GM12878 (cell line): ENCODE results near the gene CAMTA2. TPM values are rescaled to one million over a fixed set of nuclear protein-coding genes. Genes with fewer than 3 reads are reported as not detected.

Experiments used
- CEBPB ChIP-seq, 2 experiments: fragments of 150-350 bp in 1 of 2; IDR thresholded peaks; 2 replicates each; pipeline ENCODE4 v1.6.1; 2012 to 2014; ENCODE audit warnings: low read depth in 2 of 2, low read length in 2 of 2, borderline replicate concordance in 1 of 2, inconsistent platforms in 1 of 2
- CREM ChIP-seq: IDR thresholded peaks from 2 replicates; pipeline ENCODE4 v1.6.1; 2014; ENCODE audit warnings: antibody characterized with exemption, low read depth
- E2F4 ChIP-seq: IDR thresholded peaks from 2 replicates; pipeline ENCODE4 v1.6.1; 2012; ENCODE audit warnings: low read depth, low read length, improper control_type of control experiment
- ELK1 ChIP-seq: IDR thresholded peaks from 2 replicates; pipeline ENCODE4 v1.6.1; 2012; ENCODE audit warnings: low read depth, low read length, improper control_type of control experiment
- ETV6 ChIP-seq, 2 experiments: fragments of 450-650 bp in 1 of 2; IDR thresholded peaks in 1 of 2; conservative IDR thresholded peaks in 1 of 2; 2 replicates each; pipeline ENCODE4 v1.6.1; 2014; ENCODE audit warnings: antibody characterized with exemption in 1 of 2, borderline replicate concordance in 1 of 2, low read depth in 1 of 2, mild to moderate bottlenecking in 1 of 2, moderate library complexity in 1 of 2
- EZH2 ChIP-seq: IDR thresholded peaks from 2 replicates; pipeline ENCODE4 v1.6.1; 2012; ENCODE audit warnings: low read depth, mild to moderate bottlenecking, control low read depth, inconsistent platforms, low read length, borderline replicate concordance; ENCODE audit not compliant: control insufficient read depth
- FOXK2 ChIP-seq: fragments of 450-650 bp; IDR thresholded peaks from 2 replicates; pipeline ENCODE4 v1.6.1; 2017; ENCODE audit warnings: mild to moderate bottlenecking, moderate library complexity
- GABPA ChIP-seq: IDR thresholded peaks from 2 replicates; pipeline ENCODE4 v1.6.1; 2014; ENCODE audit warnings: antibody characterized with exemption, low read depth, mild to moderate bottlenecking, inconsistent platforms
- HCFC1 ChIP-seq: fragments of 150-350 bp; IDR thresholded peaks from 2 replicates; pipeline ENCODE4 v1.6.1; 2014; ENCODE audit warnings: low read length
- HSF1 ChIP-seq: fragments of 150-350 bp; IDR thresholded peaks from 2 replicates; pipeline ENCODE4 v1.6.1; 2014; ENCODE audit warnings: mild to moderate bottlenecking, low read depth, low read length
- LARP7 ChIP-seq: fragments of 450-650 bp; IDR thresholded peaks from 2 replicates; pipeline ENCODE4 v1.6.1; 2017; ENCODE audit warnings: mild to moderate bottlenecking
- MAX ChIP-seq: IDR thresholded peaks from 2 replicates; pipeline ENCODE4 v1.6.1; 2012; ENCODE audit warnings: low read depth, low read length, improper control_type of control experiment
- MEF2A ChIP-seq: IDR thresholded peaks from 2 replicates; pipeline ENCODE4 v1.6.1; 2011; ENCODE audit warnings: low read depth, mild to moderate bottlenecking, low read length, moderate library complexity; ENCODE audit not compliant: insufficient read depth
- MXI1 ChIP-seq: fragments of 150-350 bp; IDR thresholded peaks from 2 replicates; pipeline ENCODE4 v1.6.1; 2011; ENCODE audit warnings: low read depth, mild to moderate bottlenecking, inconsistent platforms, low read length, improper control_type of control experiment
- POU2F2 ChIP-seq: IDR thresholded peaks from 3 replicates; pipeline ENCODE4 v1.6.1; 2011; ENCODE audit warnings: low read depth, mild to moderate bottlenecking, low read length, borderline replicate concordance
- SMAD1 ChIP-seq: fragments of 450-650 bp; IDR thresholded peaks from 2 replicates; pipeline ENCODE4 v1.6.1; 2018; ENCODE audit warnings: mild to moderate bottlenecking, low read depth; ENCODE audit not compliant: partially characterized antibody
- SMAD5 ChIP-seq: IDR thresholded peaks from 2 replicates; pipeline ENCODE4 v1.6.1; 2016; ENCODE audit warnings: antibody characterized with exemption, low read depth
- STAT3 ChIP-seq: IDR thresholded peaks from 2 replicates; pipeline ENCODE4 v1.6.1; 2011; ENCODE audit warnings: low read depth, low read length, improper control_type of control experiment
- TCF3 ChIP-seq: IDR thresholded peaks from 2 replicates; pipeline ENCODE4 v1.6.1; 2012; ENCODE audit warnings: low read depth, mild to moderate bottlenecking, low read length, borderline replicate concordance; ENCODE audit not compliant: insufficient read depth
- YY1 ChIP-seq: IDR thresholded peaks from 2 replicates; pipeline ENCODE4 v1.6.1; 2011; ENCODE audit warnings: low read depth, mild to moderate bottlenecking, low read length
- ZBTB4 ChIP-seq: fragments of 450-650 bp; formaldehyde crosslinking; IDR thresholded peaks from 2 replicates; pipeline ENCODE4 v1.4.0; 2022; ENCODE audit warnings: mild to moderate bottlenecking, moderate library complexity
- ZZZ3 ChIP-seq: IDR thresholded peaks from 2 replicates; pipeline ENCODE4 v1.6.1; 2011; ENCODE audit warnings: low read depth; ENCODE audit not compliant: control insufficient read depth, insufficient read length
- polyA plus RNA-seq, 11 experiments: library from polyadenylated mRNA; depleted of rRNA in 4 of 11; unstranded in 6 of 11; stranded (reverse) in 5 of 11; fragments of >200 nt; fragmentation: Nextera tagmentation in 4 of 11; fragmentation: Illumina TruSeq in 1 of 11; extraction: Ambion mirVana in 4 of 11; extraction: Trizol in 1 of 11; gene quantifications; 1 replicate in 1 of 11; 2 replicates in 10 of 11; pipeline versions ENCODE4 v1.2.1 to v1.2.3, GENCODE V29; 2011 to 2016; ENCODE audit warnings: inconsistent platforms in 2 of 11, missing spikeins in 2 of 11, low read depth in 1 of 11
- total RNA-seq, 4 experiments: library from RNA; depleted of rRNA in 3 of 4; stranded (reverse); fragments of >200 nt in 3 of 4; fragmentation: Illumina TruSeq in 1 of 4; extraction: Trizol in 1 of 4; gene quantifications; 2 replicates each; pipeline versions ENCODE4 v1.2.1 to v1.2.3, GENCODE V29; 2013 to 2021

The CAMTA2 gene
- total and polyA plus RNA-seq, 10 of the 15 experiments (the other 5 are each of a cell fraction or from before 2014, with no cell fraction given) = 0.42 to 29.3 (median 11.2) TPM

- TF ChIP-seq MAX (0 out of 2 replicates have a peak, but pooled peaks have one; percentile 26), FOXK2 (no peak), SMAD5 (peak; percentile 21; the same call in 1 of the 2 replicates), CREM (no peak), HCFC1 (peak; percentile 9; the same call in 1 of the 2 replicates), SMAD1 (no peak), STAT3 (no peak), GABPA (no peak), LARP7 (peak; percentile 22; the same call in 1 of the 2 replicates), ZBTB4 (CRISPR knock-in tag) (no peak), E2F4 (peak; percentile 57; the same call in 1 of the 2 replicates), TCF3 (0 out of 2 replicates have a peak, but pooled peaks have one; percentile 23), ETV6 (conservative IDR thresholded peaks at IDR 0.05 in 1 of 2, IDR thresholded peaks at IDR 0.05 in 1 of 2; ENCODE audit: borderline replicate concordance in 1 of 2, low read depth in 1 of 2) (peak in 1 of 2 experiments; percentile 87; a peak in 2 of 4 replicates), CEBPB (IDR thresholded peaks at IDR 0.05; ENCODE audit: borderline replicate concordance in 1 of 2, low read depth in 2 of 2, low read length in 2 of 2) (no peak), POU2F2 (peak; percentile 43; the same call in 1 of the 3 replicates), YY1 (0 out of 2 replicates have a peak, but pooled peaks have one; percentile 43), ZZZ3 (no peak), HSF1 (no peak), EZH2 (no peak), ELK1 (peak; percentile 29; the same call in 1 of the 2 replicates), MXI1 (no peak; the same call in 1 of the 2 replicates), MEF2A (no peak)
Measured at GRCh38 chr17:4947411-4948165, 39.9 kb downstream of the CAMTA2 start (continued).
